GM19240 (cell line): ENCODE data around the gene SCGB3A1.

Source experiments
- DNase-seq: peaks from one replicate; pipeline ENCODE4 v3.0.0; 2011; ENCODE audit warnings: low spot score; ENCODE audit not compliant: insufficient read length

The SCGB3A1 gene

GRCh38 chr5:180625791-180626660 is 34.7 kb upstream of the SCGB3A1 start:
- no peak for DNase-seq

GRCh38 chr5:180625125-180625790 is 34.0 kb upstream of the SCGB3A1 start:
- DNase-seq = no peak

- DNase-seq = no peak
Measured at GRCh38 chr5:180624587-180624986, 33.3 kb upstream of the SCGB3A1 start.

GRCh38 chr5:180623844-180624243 is 32.5 kb upstream of the SCGB3A1 start:
- DNase-seq = no peak

- no peak for DNase-seq
Measured at GRCh38 chr5:180623411-180623834, 32.1 kb upstream of the SCGB3A1 start.

GRCh38 chr5:180622910-180623309 is 31.6 kb upstream of the SCGB3A1 start:
- DNase-seq = no peak

GRCh38 chr5:180621311-180621710 is 30.0 kb upstream of the SCGB3A1 start:
- no peak for DNase-seq

GRCh38 chr5:180620014-180620413 is 28.7 kb upstream of the SCGB3A1 start:
- no peak for DNase-seq

GRCh38 chr5:180619563-180619915 is 28.2 kb upstream of the SCGB3A1 start:
- DNase-seq = no peak

GRCh38 chr5:180618829-180619562 is 27.7 kb upstream of the SCGB3A1 start:
- DNase-seq = no peak

GRCh38 chr5:180618487-180618828 is 27.2 kb upstream of the SCGB3A1 start:
- no peak for DNase-seq

- DNase-seq = no peak
Measured at GRCh38 chr5:180613814-180614188, 22.5 kb upstream of the SCGB3A1 start.

- DNase-seq = no peak
Measured at GRCh38 chr5:180613188-180613813, 22.0 kb upstream of the SCGB3A1 start.

- DNase-seq = no peak
Measured at GRCh38 chr5:180612683-180613082, 21.4 kb upstream of the SCGB3A1 start.

GRCh38 chr5:180611140-180611850 is 20.0 kb upstream of the SCGB3A1 start:
- no peak for DNase-seq

GRCh38 chr5:180609817-180610550 is 18.7 kb upstream of the SCGB3A1 start:
- DNase-seq = no peak

- DNase-seq = no peak
Measured at GRCh38 chr5:180609386-180609785, 18.1 kb upstream of the SCGB3A1 start.

GRCh38 chr5:180608572-180609310 is 17.4 kb upstream of the SCGB3A1 start:
- DNase-seq = no peak

GRCh38 chr5:180607861-180608571 is 16.7 kb upstream of the SCGB3A1 start:
- no peak for DNase-seq
